Natural killer cell (primary cell): Measurements from ENCODE around the gene ZMYM2. TPM values are rescaled to one million over a fixed set of nuclear protein-coding genes. Genes with fewer than 3 reads are reported as not detected.

Experiments used
- ATAC-seq, 3 donors: fragments of 150-1000 bp in 2 of 3; fragments of 200-7000 bp in 1 of 3; cut with Tn5 transposase; 1 replicate in 1 of 3; 2 replicates in 2 of 3; pipeline ENCODE4 v1.10.0; 2021; ENCODE audit warnings: mild to moderate bottlenecking in 2 of 3, moderate library complexity in 2 of 3
- DNase-seq, 2 donors: peaks; one replicate each; pipeline versions ENCODE4 v3.0.0 to v3.0.0-alpha.2; 2013 to 2021; ENCODE audit warnings: mixed read lengths in 1 of 2
- H3K27ac ChIP-seq: one replicate; pipeline ENCODE4 v1.5.1; 2013; ENCODE audit warnings: mild to moderate bottlenecking, low read length
- H3K27me3 ChIP-seq: one replicate; pipeline ENCODE4 v1.6.1; 2013; ENCODE audit warnings: low read length; ENCODE audit not compliant: control insufficient read depth, insufficient read depth
- H3K36me3 ChIP-seq: one replicate; pipeline ENCODE4 v1.6.1; 2013; ENCODE audit warnings: low read length; ENCODE audit not compliant: control insufficient read depth, insufficient read depth
- H3K4me1 ChIP-seq: one replicate; pipeline ENCODE4 v1.6.1; 2013; ENCODE audit warnings: low read length; ENCODE audit not compliant: control insufficient read depth, insufficient read depth
- H3K4me3 ChIP-seq: one replicate; pipeline ENCODE4 v1.5.1; 2013; ENCODE audit warnings: low read length
- H3K9me3 ChIP-seq: one replicate; pipeline ENCODE4 v1.6.1; 2013; ENCODE audit warnings: low read length; ENCODE audit not compliant: control insufficient read depth, insufficient read depth
- H3K27ac Mint-ChIP-seq, 2 donors: one replicate each; pipeline ENCODE4 v1.8.0; 2022; ENCODE audit warnings: mild to moderate bottlenecking in 2 of 2, mixed read lengths in 2 of 2, moderate library complexity in 1 of 2
- H3K27me3 Mint-ChIP-seq, 2 donors: one replicate each; pipeline ENCODE4 v1.8.0; 2022; ENCODE audit warnings: low read depth in 2 of 2, mixed read lengths in 2 of 2
- H3K36me3 Mint-ChIP-seq: one replicate; pipeline ENCODE4 v1.8.0; 2022; ENCODE audit warnings: mixed read lengths
- H3K4me1 Mint-ChIP-seq, 2 donors: one replicate each; pipeline ENCODE4 v1.8.0; 2022; ENCODE audit warnings: mixed read lengths in 2 of 2
- H3K4me3 Mint-ChIP-seq: one replicate; pipeline ENCODE4 v1.8.0; 2022; ENCODE audit warnings: mild to moderate bottlenecking, moderate library complexity, mixed read lengths
- H3K9me3 Mint-ChIP-seq, 2 donors: one replicate each; pipeline ENCODE4 v1.8.0; 2022; ENCODE audit warnings: mixed read lengths in 2 of 2
- CTCF ChIP-seq: fragments of 200-600 bp; IDR thresholded peaks from one replicate; pipeline ENCODE4 v1.8.0; 2022; ENCODE audit warnings: antibody characterized with exemption
- WGBS: methylation state at CpG from one replicate; pipeline ENCODE4 v1.1.7; 2013; ENCODE audit warnings: missing lambda C conversion rate; ENCODE audit not compliant: insufficient coverage; 5-methylcytosine and 5-hydroxymethylcytosine counted together
- intact Hi-C: fragments of 100-400 bp; cut with micrococcal nuclease; formaldehyde crosslinking; loops from one replicate; pipeline ENCODE4 v1.14.2; 2022
- total RNA-seq, 4 donors: library from RNA; stranded (reverse); fragments of 120-200 nt in 1 of 4; gene quantifications; one replicate each; pipeline versions ENCODE4 v1.2.3 to v1.2.4, GENCODE V29; 2013 to 2022

ZMYM2 gene
- total RNA-seq, 3 donors from 2014 or later (not counting 1 experiment from before 2014, with no cell fraction given): 82.1 to 101 (median 87.0) TPM

DNA sequence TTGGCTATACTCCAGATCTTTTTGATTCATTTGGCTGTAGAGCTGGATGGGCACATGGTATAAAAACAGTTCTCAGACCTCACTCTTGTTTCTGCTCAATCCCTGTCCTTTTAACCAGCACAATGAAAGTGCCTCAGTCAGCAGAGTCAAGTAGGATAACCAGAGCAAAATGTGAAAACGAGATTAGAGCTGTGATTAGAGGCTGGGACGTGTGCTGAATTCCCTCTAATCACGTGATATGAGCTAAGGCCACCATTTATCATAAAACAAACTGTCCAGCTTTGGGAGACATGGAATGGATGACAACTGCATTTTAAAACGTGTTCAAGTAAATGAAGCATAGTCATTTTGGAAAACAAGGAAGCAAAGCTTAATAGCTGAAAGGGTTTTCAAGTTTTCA lies 148.2 kb downstream of the ZMYM2 start:
- ATAC-seq (no peak), DNase-seq (no peak)
- Mint-ChIP-seq H3K4me3 (no peak overlapping the region), H3K27me3 (peaks cover 26 to 28% of the 10 kb centered on the region in 2 donors), H3K4me1 (no peaks in the 10 kb centered on the region), H3K36me3 (no peaks in the 10 kb centered on the region), H3K27ac (no peak overlapping the region), H3K9me3 (no peaks in the 10 kb centered on the region)
- no peaks in the 10 kb centered on the region for H3K9me3 ChIP-seq
- no peaks in the 10 kb centered on the region for H3K4me1 ChIP-seq
- no peaks in the 10 kb centered on the region for H3K27me3 ChIP-seq
- intact Hi-C loops: no loop called here
- no peaks in the 10 kb centered on the region for H3K36me3 ChIP-seq
- no peak for TF ChIP-seq CTCF
- H3K27ac ChIP-seq: no peak overlapping the region
- no peak overlapping the region for H3K4me3 ChIP-seq
- 53% methylated on average over 4 of the region's 4 CpGs for WGBS

DNA sequence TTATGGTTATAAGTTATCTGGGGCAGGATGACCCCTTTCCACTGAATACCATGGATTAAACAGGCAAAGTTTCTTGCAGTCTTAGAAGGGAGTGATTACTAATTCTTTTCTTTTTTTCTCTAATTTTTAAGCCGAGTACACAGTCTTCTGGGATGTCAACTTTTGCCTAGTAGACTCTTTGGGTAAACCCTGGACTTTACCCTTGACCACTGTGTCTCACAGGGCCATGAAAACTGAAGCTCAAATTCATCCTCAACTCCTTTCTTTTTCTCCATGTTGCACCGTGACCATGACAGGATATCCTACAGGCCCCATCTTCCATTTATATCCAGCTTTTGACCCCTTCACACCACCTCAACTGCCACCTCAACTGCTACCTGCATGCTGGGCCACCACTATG lies 150.5 kb downstream of the ZMYM2 start:
- H3K27ac Mint-ChIP-seq: no peak overlapping the region
- H3K4me3 Mint-ChIP-seq: no peak overlapping the region
- Histone ChIP-seq H3K4me1 (no peaks in the 10 kb centered on the region), H3K27me3 (no peaks in the 10 kb centered on the region), H3K36me3 (no peaks in the 10 kb centered on the region), H3K9me3 (no peaks in the 10 kb centered on the region), H3K27ac (no peak overlapping the region), H3K4me3 (no peak overlapping the region)
- ATAC-seq (no peak), DNase-seq (no peak)
- no peaks in the 10 kb centered on the region for H3K36me3 Mint-ChIP-seq
- no peaks in the 10 kb centered on the region for H3K4me1 Mint-ChIP-seq
- intact Hi-C loops: no loop called here
- H3K27me3 Mint-ChIP-seq: peaks cover 16 to 22% of the 10 kb centered on the region in 2 donors
- 84% methylated on average over 2 of the region's 2 CpGs for WGBS
- no peaks in the 10 kb centered on the region for H3K9me3 Mint-ChIP-seq
- no peak for TF ChIP-seq CTCF

GRCh38 chr13:20114066-20114610 lies 155.6 kb downstream of the ZMYM2 start:
- no peak overlapping the region for H3K4me3 ChIP-seq
- no peak for ATAC-seq
- no peak overlapping the region for H3K27ac Mint-ChIP-seq
- H3K4me1 Mint-ChIP-seq: peaks cover 3% of the 10 kb centered on the region in 2 donors
- DNase-seq: no peak
- no peaks in the 10 kb centered on the region for H3K36me3 Mint-ChIP-seq
- no peaks in the 10 kb centered on the region for H3K27me3 ChIP-seq
- no peaks in the 10 kb centered on the region for H3K9me3 Mint-ChIP-seq
- peaks cover 11% of the 10 kb centered on the region for H3K4me1 ChIP-seq
- TF ChIP-seq CTCF: no peak
- peak overlapping the region; percentile 17 for H3K4me3 Mint-ChIP-seq
- peaks cover 3 to 12% of the 10 kb centered on the region in 2 donors for H3K27me3 Mint-ChIP-seq
- no peak overlapping the region for H3K27ac ChIP-seq
- H3K36me3 ChIP-seq: no peaks in the 10 kb centered on the region
- intact Hi-C loops: no loop called here
- WGBS: 90% methylated on average over 10 of the region's 10 CpGs
- no peaks in the 10 kb centered on the region for H3K9me3 ChIP-seq

- peaks cover 2% of the 10 kb centered on the region for H3K27me3 ChIP-seq
- no peak overlapping the region for H3K27ac ChIP-seq
- intact Hi-C loops: no loop called here
- peak overlapping the region; percentile 37 for H3K4me3 Mint-ChIP-seq
- peaks cover 19 to 22% of the 10 kb centered on the region in 2 donors for H3K4me1 Mint-ChIP-seq
- no peaks in the 10 kb centered on the region for H3K9me3 Mint-ChIP-seq
- ATAC-seq: no peak
- 96% methylated on average over 6 of the region's 6 CpGs for WGBS
- H3K36me3 ChIP-seq: no peaks in the 10 kb centered on the region
- no peak overlapping the region for H3K4me3 ChIP-seq
- no peaks in the 10 kb centered on the region for H3K36me3 Mint-ChIP-seq
- no peaks in the 10 kb centered on the region for H3K9me3 ChIP-seq
- H3K4me1 ChIP-seq: peaks cover 24% of the 10 kb centered on the region
- no peak for DNase-seq
- H3K27ac Mint-ChIP-seq: no peak overlapping the region
- peaks cover 5 to 19% of the 10 kb centered on the region in 2 donors for H3K27me3 Mint-ChIP-seq
- TF ChIP-seq CTCF: no peak
These were observed 157.7 kb downstream of the ZMYM2 start for GRCh38 chr13:20116213-20116612.
